IgD-negative memory B cell (primary cell): ENCODE results near the gene SPDL1. TPM values are rescaled to one million over a fixed set of nuclear protein-coding genes. Genes with fewer than 3 reads are reported as not detected.
A peak's percentile ranks its signal among the peaks of the same experiment; 100 is the strongest.

Source experiments
- H3K27ac Mint-ChIP-seq, 3 donors: one replicate each; pipeline ENCODE4 v1.8.0; 2020 to 2022; ENCODE audit warnings: mild to moderate bottlenecking in 3 of 3, mixed read lengths in 3 of 3, moderate library complexity in 1 of 3
- H3K27me3 Mint-ChIP-seq: one replicate; pipeline ENCODE4 v1.8.0; 2021; ENCODE audit warnings: mixed read lengths
- H3K36me3 Mint-ChIP-seq: one replicate; pipeline ENCODE4 v1.8.0; 2020; ENCODE audit warnings: mild to moderate bottlenecking, mixed read lengths
- H3K4me1 Mint-ChIP-seq, 3 donors: one replicate each; pipeline ENCODE4 v1.8.0; 2020 to 2022; ENCODE audit warnings: mixed read lengths in 3 of 3, mild to moderate bottlenecking in 1 of 3
- H3K4me3 Mint-ChIP-seq, 4 donors: one replicate each; pipeline ENCODE4 v1.8.0; 2020 to 2022; ENCODE audit warnings: mild to moderate bottlenecking in 4 of 4, mixed read lengths in 4 of 4, moderate library complexity in 3 of 4
- H3K9me3 Mint-ChIP-seq, 3 donors: one replicate each; pipeline ENCODE4 v1.8.0; 2020 to 2021; ENCODE audit warnings: mixed read lengths in 3 of 3, mild to moderate bottlenecking in 1 of 3
- polyA plus RNA-seq: library from polyadenylated mRNA; unstranded; fragments of 300-500 nt; fragmentation: Illumina TruSeq; gene quantifications from one replicate; pipeline ENCODE4 v1.2.3, GENCODE V29; 2021

Gene SPDL1
- polyA plus RNA-seq, 1 donor from 2014 or later = 7.9 TPM

DNA sequence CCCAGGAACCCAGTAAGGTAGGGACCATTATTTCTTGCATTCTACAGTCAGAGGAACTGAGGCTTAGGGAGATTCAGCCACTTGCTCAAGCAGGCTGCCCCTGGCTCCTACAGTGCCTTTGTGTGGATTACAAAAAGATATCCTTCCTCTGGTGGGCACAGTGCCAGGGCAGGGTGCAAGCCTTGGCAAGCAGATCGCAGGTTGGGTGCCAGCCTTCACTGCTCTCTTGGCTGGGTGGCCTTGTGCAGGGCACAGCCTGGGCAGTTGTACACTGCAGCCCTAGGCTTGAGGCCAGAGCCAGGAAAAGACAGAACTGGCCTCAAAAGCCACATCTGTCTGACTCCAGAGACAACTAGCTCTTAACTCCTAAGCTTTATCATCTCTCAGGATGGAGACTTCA is 68.5 kb downstream of the SPDL1 start:
- Mint-ChIP-seq H3K4me1 (peaks cover 77 to 93% (median 90%) of the 10 kb centered on the region in 3 donors), H3K36me3 (peaks cover 13% of the 10 kb centered on the region), H3K27me3 (no peaks in the 10 kb centered on the region), H3K4me3 (no peak overlapping the region), H3K27ac (peak overlapping the region in 1 of 3 donors; percentile 77), H3K9me3 (no peaks in the 10 kb centered on the region)

DNA sequence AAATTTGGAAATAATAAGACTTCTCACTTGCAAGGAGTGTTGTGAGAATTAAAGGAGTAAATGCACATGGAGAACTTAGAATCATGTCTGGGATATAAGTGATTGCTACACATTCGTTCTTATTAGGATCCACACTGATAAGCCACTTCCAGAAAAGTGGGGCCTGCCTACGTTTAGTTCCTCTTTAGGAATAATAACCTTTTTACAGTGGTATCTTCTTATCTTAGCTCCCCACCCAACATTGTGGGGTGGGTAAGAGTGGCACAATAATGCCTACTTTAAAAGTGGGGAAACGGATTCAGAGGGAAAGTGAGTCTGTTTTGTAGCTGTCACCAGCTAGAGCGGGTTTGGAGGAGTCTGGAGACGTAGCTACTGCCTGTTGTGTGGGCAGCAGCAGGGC is 69.5 kb downstream of the SPDL1 start:
- Mint-ChIP-seq H3K27me3 (no peaks in the 10 kb centered on the region), H3K27ac (peak overlapping the region in 2 of 3 donors; percentile 16 to 74), H3K4me3 (peak overlapping the region in 1 of 4 donors; percentile 65), H3K4me1 (peaks cover 73 to 88% (median 82%) of the 10 kb centered on the region in 3 donors), H3K36me3 (peaks cover 12% of the 10 kb centered on the region), H3K9me3 (no peaks in the 10 kb centered on the region)

Other genes starting within 250 kb of the SPDL1 start
- 114 TPM for gene DOCK2, start 53.5 kb downstream of the SPDL1 start, polyA plus RNA-seq